SK-N-SH (cell line): ENCODE measurements around the gene KRT74. TPM values are rescaled to one million over a fixed set of nuclear protein-coding genes. Genes with fewer than 3 reads are reported as not detected.

Experiments
- CTCF ChIA-PET: fragments of 300-600, 350-600 bp; formaldehyde crosslinking; extraction: SDS; loops from one replicate; lab custom pipeline; 2021; lab: Yijun Ruan, JAX
- POLR2A ChIA-PET: fragments of 350-600 bp; sonication (Branson Sonifier 250); formaldehyde crosslinking; extraction: SDS; loops from one replicate; lab custom pipeline; 2020; ENCODE audit warnings: antibody characterized with exemption, inconsistent platforms; lab: Yijun Ruan, JAX
- DNase-seq: peaks from one replicate; pipeline ENCODE4 v3.0.0; 2012
- H2AFZ ChIP-seq: fragments of 200-600 bp; sonication (generic); 2 replicates; pipeline ENCODE4 v1.8.1; 2016; ENCODE audit warnings: antibody characterized with exemption, mild to moderate bottlenecking, low read depth
- H3F3A ChIP-seq: fragments of 200-600 bp; sonication (generic); replicated peaks from 2 replicates; pipeline ENCODE3; 2016; ENCODE audit warnings: antibody characterized with exemption, mild to moderate bottlenecking; ENCODE audit not compliant: insufficient read depth
- H3K27ac ChIP-seq, 2 experiments: fragments of 200-500 bp in 1 of 2; fragments of 200-600 bp in 1 of 2; sonication (Bioruptor generic) in 1 of 2; sonication (generic), shearing (Covaris generic) in 1 of 2; 2 replicates each; pipeline versions ENCODE4 v1.5.1 to v1.6.1; 2014 to 2016; ENCODE audit warnings: low read depth in 2 of 2, inconsistent platforms in 1 of 2, low read length in 1 of 2, mild to moderate bottlenecking in 1 of 2, mixed read lengths in 1 of 2
- H3K27me3 ChIP-seq: fragments of 200-600 bp; sonication (generic), shearing (Covaris generic); 2 replicates; pipeline ENCODE4 v1.6.1; 2016; ENCODE audit warnings: mixed run types; ENCODE audit not compliant: insufficient read depth
- H3K36me3 ChIP-seq, 2 experiments: fragments of 200-500 bp in 1 of 2; fragments of 200-600 bp in 1 of 2; sonication (Bioruptor generic) in 1 of 2; sonication (generic) in 1 of 2; replicated peaks in 1 of 2; 2 replicates each; pipeline versions ENCODE3 to v1.5.1; 2014 to 2016; ENCODE audit warnings: low read length in 1 of 2, mild to moderate bottlenecking in 1 of 2; ENCODE audit not compliant: insufficient read depth in 2 of 2, control insufficient read depth in 1 of 2
- H3K4me1 ChIP-seq, 2 experiments: fragments of 200-500 bp in 1 of 2; fragments of 200-600 bp in 1 of 2; sonication (Bioruptor generic) in 1 of 2; sonication (generic), shearing (Covaris generic) in 1 of 2; 2 replicates each; pipeline versions ENCODE4 v1.5.1 to v1.6.1; 2014 to 2016; ENCODE audit warnings: low read depth in 1 of 2, low read length in 1 of 2, mixed run types in 1 of 2; ENCODE audit not compliant: insufficient read depth in 2 of 2, control insufficient read depth in 1 of 2
- H3K4me2 ChIP-seq: fragments of 200-600 bp; sonication (generic), shearing (Covaris generic); 2 replicates; pipeline ENCODE4 v1.6.1; 2017; ENCODE audit warnings: mixed run types
- H3K4me3 ChIP-seq, 2 experiments: fragments of 200-500 bp in 1 of 2; fragments of 200-600 bp in 1 of 2; sonication (Bioruptor generic) in 1 of 2; sonication (generic), shearing (Covaris generic) in 1 of 2; 2 replicates each; pipeline versions ENCODE4 v1.5.1 to v1.8.1; 2014 to 2016; ENCODE audit warnings: low read depth in 2 of 2, inconsistent platforms in 1 of 2, low read length in 1 of 2, mild to moderate bottlenecking in 1 of 2, mixed read lengths in 1 of 2, moderate library complexity in 1 of 2
- H3K79me2 ChIP-seq: fragments of 200-600 bp; sonication (generic); 2 replicates; pipeline ENCODE4 v1.8.1; 2017; ENCODE audit warnings: mild to moderate bottlenecking; ENCODE audit not compliant: insufficient read depth
- H3K9ac ChIP-seq: fragments of 200-600 bp; sonication (generic); 2 replicates; pipeline ENCODE4 v1.6.1; 2017; ENCODE audit warnings: mixed run types
- H3K9me2 ChIP-seq: fragments of 200-600 bp; sonication (generic); 2 replicates; pipeline ENCODE4 v1.6.1; 2017; ENCODE audit warnings: mixed run types
- H3K9me3 ChIP-seq: fragments of 200-600 bp; sonication (generic); 2 replicates; pipeline ENCODE4 v1.6.1; 2017; ENCODE audit warnings: mixed run types, mild to moderate bottlenecking, moderate library complexity
- H4K20me1 ChIP-seq: fragments of 200-600 bp; sonication (generic); 2 replicates; pipeline ENCODE4 v1.6.1; 2017; ENCODE audit warnings: mild to moderate bottlenecking, mixed run types; ENCODE audit not compliant: insufficient read depth
- EP300 ChIP-seq, 2 experiments: IDR thresholded peaks; 2 replicates each; pipeline versions ENCODE4 v1.4.0 to v1.6.1; 2012; ENCODE audit warnings: borderline replicate concordance in 1 of 2, low read depth in 1 of 2, low read length in 1 of 2
- FOSL2 ChIP-seq: IDR thresholded peaks from 2 replicates; pipeline ENCODE4 v1.4.0; 2012; ENCODE audit warnings: low read depth, mild to moderate bottlenecking, moderate library complexity, borderline replicate concordance
- FOXJ3 ChIP-seq: sonication (generic); formaldehyde crosslinking; IDR thresholded peaks from 2 replicates; pipeline ENCODE4 v1.5.1; 2020; ENCODE audit warnings: mild to moderate bottlenecking, missing genetic modification reagents
- GABPA ChIP-seq: IDR thresholded peaks from 2 replicates; pipeline ENCODE4 v1.4.0; 2012; ENCODE audit warnings: low read depth, mild to moderate bottlenecking
- GATA2 ChIP-seq: sonication (generic); formaldehyde crosslinking; IDR thresholded peaks from 2 replicates; pipeline ENCODE4 v1.5.0; 2020; ENCODE audit warnings: mild to moderate bottlenecking, missing genetic modification reagents
- IRF3 ChIP-seq: fragments of 150-350 bp; IDR thresholded peaks from 2 replicates; pipeline ENCODE4 v1.6.1; 2016; ENCODE audit warnings: mild to moderate bottlenecking, low read depth, low read length
- MEF2A ChIP-seq: IDR thresholded peaks from 2 replicates; pipeline ENCODE4 v1.4.0; 2012; ENCODE audit warnings: low read depth, borderline replicate concordance
- POLR2AphosphoS5 ChIP-seq: IDR thresholded peaks from 2 replicates; pipeline ENCODE4 v1.6.1; 2012; ENCODE audit warnings: low read depth, low read length
- RAD21 ChIP-seq: IDR thresholded peaks from 2 replicates; pipeline ENCODE4 v1.6.1; 2012; ENCODE audit warnings: mild to moderate bottlenecking, low read length
- RCOR1 ChIP-seq: fragments of 150-350 bp; IDR thresholded peaks from 2 replicates; pipeline ENCODE4 v1.6.1; 2017; ENCODE audit warnings: antibody characterized with exemption, low read length
- TAF1 ChIP-seq: IDR thresholded peaks from 2 replicates; pipeline ENCODE4 v1.6.1; 2012; ENCODE audit warnings: low read depth, mild to moderate bottlenecking, low read length, moderate library complexity, borderline replicate concordance
- TCF12 ChIP-seq: IDR thresholded peaks from 2 replicates; pipeline ENCODE4 v1.4.0; 2012
- USF1 ChIP-seq: IDR thresholded peaks from 2 replicates; pipeline ENCODE4 v1.4.0; 2012; ENCODE audit warnings: low read depth, borderline replicate concordance
- YY1 ChIP-seq: IDR thresholded peaks from 2 replicates; pipeline ENCODE4 v1.4.0; 2012; ENCODE audit warnings: low read depth, mild to moderate bottlenecking
- whole genome bisulfite sequencing: methylation state at CpG from one replicate; pipeline ENCODE4 v1.1.6; 2017; ENCODE audit warnings: low lambda C conversion rate; 5-methylcytosine and 5-hydroxymethylcytosine counted together
- polyA plus RNA-seq, 3 experiments: library from polyadenylated mRNA; depleted of rRNA; stranded (reverse); fragments of >200 nt; gene quantifications; 2 replicates each; pipeline ENCODE4 v1.2.3, GENCODE V29; 2012
- TF ChIP-seq, protein P1 (sequence below): IDR thresholded peaks from 2 replicates; pipeline ENCODE4 v1.6.1; 2012; ENCODE audit warnings: mild to moderate bottlenecking, low read depth, low read length, moderate library complexity

The KRT74 gene
- polyA plus RNA-seq, 1 of the 3 experiments (the other 2 are of a cell fraction), result not detected

- H3K27me3 ChIP-seq, result peaks cover 69% of the 10 kb centered on the region; the same call in 1 of the 2 replicates
- H3K9me3 ChIP-seq, result no peaks in the 10 kb centered on the region
- H4K20me1 ChIP-seq, result no peaks in the 10 kb centered on the region
- TF ChIP-seq RCOR1 (no peak), GATA2 (CRISPR knock-in tag) (no peak)
- TF ChIP-seq, protein P1, sequence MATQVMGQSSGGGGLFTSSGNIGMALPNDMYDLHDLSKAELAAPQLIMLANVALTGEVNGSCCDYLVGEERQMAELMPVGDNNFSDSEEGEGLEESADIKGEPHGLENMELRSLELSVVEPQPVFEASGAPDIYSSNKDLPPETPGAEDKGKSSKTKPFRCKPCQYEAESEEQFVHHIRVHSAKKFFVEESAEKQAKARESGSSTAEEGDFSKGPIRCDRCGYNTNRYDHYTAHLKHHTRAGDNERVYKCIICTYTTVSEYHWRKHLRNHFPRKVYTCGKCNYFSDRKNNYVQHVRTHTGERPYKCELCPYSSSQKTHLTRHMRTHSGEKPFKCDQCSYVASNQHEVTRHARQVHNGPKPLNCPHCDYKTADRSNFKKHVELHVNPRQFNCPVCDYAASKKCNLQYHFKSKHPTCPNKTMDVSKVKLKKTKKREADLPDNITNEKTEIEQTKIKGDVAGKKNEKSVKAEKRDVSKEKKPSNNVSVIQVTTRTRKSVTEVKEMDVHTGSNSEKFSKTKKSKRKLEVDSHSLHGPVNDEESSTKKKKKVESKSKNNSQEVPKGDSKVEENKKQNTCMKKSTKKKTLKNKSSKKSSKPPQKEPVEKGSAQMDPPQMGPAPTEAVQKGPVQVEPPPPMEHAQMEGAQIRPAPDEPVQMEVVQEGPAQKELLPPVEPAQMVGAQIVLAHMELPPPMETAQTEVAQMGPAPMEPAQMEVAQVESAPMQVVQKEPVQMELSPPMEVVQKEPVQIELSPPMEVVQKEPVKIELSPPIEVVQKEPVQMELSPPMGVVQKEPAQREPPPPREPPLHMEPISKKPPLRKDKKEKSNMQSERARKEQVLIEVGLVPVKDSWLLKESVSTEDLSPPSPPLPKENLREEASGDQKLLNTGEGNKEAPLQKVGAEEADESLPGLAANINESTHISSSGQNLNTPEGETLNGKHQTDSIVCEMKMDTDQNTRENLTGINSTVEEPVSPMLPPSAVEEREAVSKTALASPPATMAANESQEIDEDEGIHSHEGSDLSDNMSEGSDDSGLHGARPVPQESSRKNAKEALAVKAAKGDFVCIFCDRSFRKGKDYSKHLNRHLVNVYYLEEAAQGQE, result no peak
- CTCF ChIA-PET, result no interaction called here
- H3K4me1 ChIP-seq, result no peaks in the 10 kb centered on the region
- DNase-seq, result no peak
- no peak overlapping the region for H2AFZ ChIP-seq
- H3K4me3 ChIP-seq, result no peak overlapping the region
- WGBS, result 59% methylated on average over 7 of the region's 9 CpGs
- H3K27ac ChIP-seq, result no peak overlapping the region
- no peaks in the 10 kb centered on the region for H3K9me2 ChIP-seq
- H3K79me2 ChIP-seq, result no peaks in the 10 kb centered on the region
- H3K4me2 ChIP-seq, result no peak overlapping the region
- H3F3A ChIP-seq, result no peaks in the 10 kb centered on the region
- POLR2A ChIA-PET, result no interaction called here
- H3K36me3 ChIP-seq, result no peaks in the 10 kb centered on the region
- no peak overlapping the region for H3K9ac ChIP-seq
Measured at GRCh38 chr12:52615912-52616311, 42.3 kb upstream of the KRT74 start.

- H3K36me3 ChIP-seq, result no peaks in the 10 kb centered on the region
- H3K27me3 ChIP-seq, result peaks cover 73% of the 10 kb centered on the region; the same call in 1 of the 2 replicates
- no peaks in the 10 kb centered on the region for H3K79me2 ChIP-seq
- no peaks in the 10 kb centered on the region for H3F3A ChIP-seq
- no peak overlapping the region for H3K4me2 ChIP-seq
- no peak for DNase-seq
- POLR2A ChIA-PET, result no interaction called here
- no peak overlapping the region for H3K27ac ChIP-seq
- no peaks in the 10 kb centered on the region for H3K9me3 ChIP-seq
- H3K4me1 ChIP-seq, result no peaks in the 10 kb centered on the region
- H3K9me2 ChIP-seq, result no peaks in the 10 kb centered on the region
- H3K4me3 ChIP-seq, result no peak overlapping the region
- no peak overlapping the region for H2AFZ ChIP-seq
- no peaks in the 10 kb centered on the region for H4K20me1 ChIP-seq
- 31% methylated on average over 5 of the region's 6 CpGs for WGBS
- CTCF ChIA-PET, result no interaction called here
- H3K9ac ChIP-seq, result no peak overlapping the region
- TF ChIP-seq RAD21, result no peak
- TF ChIP-seq FOSL2, result no peak
- TF ChIP-seq USF1, result no peak
- TF ChIP-seq GABPA, result no peak
- no peak for TF ChIP-seq POLR2AphosphoS5
- TF ChIP-seq, protein P1, result no peak
- no peak for TF ChIP-seq FOXJ3
- no peak for TF ChIP-seq TCF12
- TF ChIP-seq YY1, result no peak
- no peak for TF ChIP-seq IRF3
- no peak for TF ChIP-seq TAF1
- no peak for TF ChIP-seq EP300 (IDR thresholded peaks at IDR 0.05; ENCODE audit: borderline replicate concordance in 1 of 2, low read depth in 1 of 2, low read length in 1 of 2)
- no peak for TF ChIP-seq RCOR1
- TF ChIP-seq MEF2A, result no peak
Measured at GRCh38 chr12:52615208-52615868, 41.7 kb upstream of the KRT74 start.
